GM23338 (cell line): ENCODE measurements around the gene CENPP. TPM values are rescaled to one million over a fixed set of nuclear protein-coding genes. Genes with fewer than 3 reads are reported as not detected.

ENCODE experiments used
- ATAC-seq: fragments of 200-7000 bp; cut with Tn5 transposase; 3 replicates; pipeline ENCODE4 v1.9.1; 2020
- DNase-seq: peaks from one replicate; pipeline ENCODE4 v3.0.0-alpha.2; 2015; ENCODE audit warnings: low spot score
- H2AFZ ChIP-seq: fragments of 200-600 bp; sonication (generic); 2 replicates; pipeline ENCODE4 v1.8.0; 2016; ENCODE audit warnings: antibody characterized with exemption, mild to moderate bottlenecking, moderate library complexity
- H3F3A ChIP-seq: fragments of 200-600 bp; sonication (generic); replicated peaks from 2 replicates; pipeline ENCODE4 v1.8.0; 2017; ENCODE audit warnings: antibody characterized with exemption, mixed run types, low read depth
- H3K27ac ChIP-seq: fragments of 200-600 bp; sonication (generic); 2 replicates; pipeline ENCODE4 v1.6.1; 2016; ENCODE audit warnings: low read depth
- H3K27me3 ChIP-seq: fragments of 200-600 bp; sonication (generic); 2 replicates; pipeline ENCODE4 v1.8.0; 2016; ENCODE audit warnings: mild to moderate bottlenecking, mixed run types, moderate library complexity; ENCODE audit not compliant: insufficient read depth
- H3K36me3 ChIP-seq: fragments of 200-600 bp; sonication (generic); 2 replicates; pipeline ENCODE4 v1.8.0; 2016; ENCODE audit warnings: mild to moderate bottlenecking; ENCODE audit not compliant: insufficient read depth
- H3K4me1 ChIP-seq: fragments of 200-600 bp; sonication (generic); 2 replicates; pipeline ENCODE4 v1.8.0; 2016; ENCODE audit warnings: mild to moderate bottlenecking, moderate library complexity; ENCODE audit not compliant: insufficient read depth
- H3K4me2 ChIP-seq: fragments of 200-600 bp; sonication (generic); 2 replicates; pipeline ENCODE4 v1.7.1; 2017; ENCODE audit warnings: mixed run types
- H3K4me3 ChIP-seq: fragments of 200-600 bp; sonication (generic); 2 replicates; pipeline ENCODE4 v1.6.1; 2016; ENCODE audit warnings: mixed run types
- H3K79me2 ChIP-seq: fragments of 200-600 bp; sonication (generic); replicated peaks from 2 replicates; pipeline ENCODE4 v1.8.0; 2017; ENCODE audit warnings: mild to moderate bottlenecking; ENCODE audit not compliant: insufficient read depth
- H3K9me2 ChIP-seq: fragments of 200-600 bp; sonication (generic); 2 replicates; pipeline ENCODE4 v1.8.0; 2017; ENCODE audit not compliant: insufficient read depth
- H4K20me1 ChIP-seq: fragments of 200-600 bp; sonication (generic); replicated peaks from 2 replicates; pipeline ENCODE4 v1.8.0; 2017; ENCODE audit warnings: mild to moderate bottlenecking; ENCODE audit not compliant: insufficient read depth
- H3K27ac Mint-ChIP-seq: 2 replicates; pipeline ENCODE4 v1.8.0; 2020; ENCODE audit warnings: inconsistent platforms, mild to moderate bottlenecking, moderate library complexity, mixed read lengths
- H3K27me3 Mint-ChIP-seq: 3 replicates; pipeline ENCODE4 v1.8.0; 2022; ENCODE audit warnings: low read depth, mild to moderate bottlenecking, moderate library complexity, mixed read lengths, inconsistent platforms; ENCODE audit not compliant: insufficient read depth, poor library complexity
- H3K36me3 Mint-ChIP-seq: 3 replicates; pipeline ENCODE4 v1.8.0; 2021; ENCODE audit warnings: low read depth, mild to moderate bottlenecking, inconsistent platforms, moderate library complexity, mixed read lengths
- H3K4me1 Mint-ChIP-seq: 3 replicates; pipeline ENCODE4 v1.8.0; 2020; ENCODE audit warnings: mild to moderate bottlenecking, inconsistent platforms, mixed read lengths
- H3K4me3 Mint-ChIP-seq: 3 replicates; pipeline ENCODE4 v1.8.0; 2021; ENCODE audit warnings: moderate library complexity, mild to moderate bottlenecking, inconsistent platforms, mixed read lengths
- H3K9me3 Mint-ChIP-seq: 3 replicates; pipeline ENCODE4 v1.8.0; 2020; ENCODE audit warnings: moderate library complexity, mild to moderate bottlenecking, inconsistent platforms, mixed read lengths
- CREB1 ChIP-seq: fragments of 250-450 bp; sonication (Bioruptor Pico); IDR thresholded peaks from 2 replicates; pipeline ENCODE4 v1.5.0; 2020; ENCODE audit warnings: low read depth, mild to moderate bottlenecking, moderate library complexity
- CTCF ChIP-seq, 2 experiments: fragments of 200-600 bp in 1 of 2; sonication (generic) in 1 of 2; conservative IDR thresholded peaks; 2 replicates each; pipeline versions ENCODE4 v1.5.1 to v1.6.1; 2016 to 2017; ENCODE audit warnings: antibody characterized with exemption in 2 of 2, low read depth in 2 of 2, mild to moderate bottlenecking in 2 of 2, moderate library complexity in 1 of 2
- ETS1 ChIP-seq: IDR thresholded peaks from 2 replicates; pipeline ENCODE4 v1.6.1; 2016; ENCODE audit warnings: antibody characterized with exemption
- EZH2 ChIP-seq: fragments of 200-600 bp; sonication (generic); IDR thresholded peaks from one replicate; pipeline ENCODE4 v1.8.0; 2017; ENCODE audit warnings: antibody characterized with exemption, mild to moderate bottlenecking, low read depth; ENCODE audit not compliant: unreplicated experiment
- EZH2phosphoT487 ChIP-seq: fragments of 200-600 bp; sonication (generic); IDR thresholded peaks from one replicate; pipeline ENCODE4 v1.8.1; 2018; ENCODE audit warnings: antibody characterized with exemption; ENCODE audit not compliant: unreplicated experiment
- JUNB ChIP-seq: IDR thresholded peaks from one replicate; pipeline ENCODE4 v1.6.1; 2016; ENCODE audit warnings: antibody characterized with exemption; ENCODE audit not compliant: unreplicated experiment
- NANOG ChIP-seq: IDR thresholded peaks from 2 replicates; pipeline ENCODE4 v1.6.1; 2016; ENCODE audit warnings: antibody characterized with exemption, borderline replicate concordance
- POLR2AphosphoS5 ChIP-seq: IDR thresholded peaks from 2 replicates; pipeline ENCODE4 v1.6.1; 2016; ENCODE audit warnings: antibody characterized with exemption, low read depth
- REST ChIP-seq: IDR thresholded peaks from one replicate; pipeline ENCODE4 v1.6.1; 2018; ENCODE audit warnings: antibody characterized with exemption; ENCODE audit not compliant: unreplicated experiment
- STAT1 ChIP-seq: IDR thresholded peaks from one replicate; pipeline ENCODE4 v1.6.1; 2016; ENCODE audit warnings: antibody characterized with exemption; ENCODE audit not compliant: unreplicated experiment
- ZNF114 ChIP-seq: fragments of 250-450 bp; sonication (Bioruptor Pico); IDR thresholded peaks from 2 replicates; pipeline ENCODE4 v1.5.0; 2020; ENCODE audit warnings: mild to moderate bottlenecking, moderate library complexity
- ZNF331 ChIP-seq: fragments of 250-450 bp; sonication (Bioruptor Pico); IDR thresholded peaks from 2 replicates; pipeline ENCODE4 v1.5.0; 2020; ENCODE audit warnings: low read depth, mild to moderate bottlenecking, moderate library complexity
- ZNF462 ChIP-seq: fragments of 250-450 bp; sonication (Bioruptor Pico); IDR thresholded peaks from 2 replicates; pipeline ENCODE4 v1.5.0; 2020; ENCODE audit warnings: mild to moderate bottlenecking, moderate library complexity
- polyA plus RNA-seq: library from polyadenylated mRNA; unstranded; fragments of >200 nt; fragmentation: Nextera tagmentation; extraction: Ambion mirVana; gene quantifications from 2 replicates; pipeline ENCODE4 v1.2.1, GENCODE V29; 2016
- total RNA-seq: library from RNA; depleted of rRNA; stranded (reverse); fragments of >200 nt; shearing (Covaris generic); gene quantifications from 2 replicates; pipeline ENCODE4 v1.2.3, GENCODE V29; 2014

CENPP gene
- total and polyA plus RNA-seq, 2 experiments from 2014 or later, result 11.0 to 12.6 TPM

GRCh38 chr9:92480986-92481633 is 155.4 kb downstream of the CENPP start:
- Histone ChIP-seq H4K20me1 (no peaks in the 10 kb centered on the region), H3K27me3 (no peaks in the 10 kb centered on the region), H3K27ac (0 out of 2 replicates have a peak overlapping the region, but pooled peaks have one; percentile 27), H3K4me1 (peaks cover 23% of the 10 kb centered on the region), H3K36me3 (no peaks in the 10 kb centered on the region), H3K4me3 (no peak overlapping the region), H3F3A (no peaks in the 10 kb centered on the region), H3K9me2 (no peaks in the 10 kb centered on the region), H3K79me2 (no peaks in the 10 kb centered on the region), H2AFZ (no peak overlapping the region), H3K4me2 (peak overlapping the region; percentile 60)
- DNase-seq, result no peak
- ATAC-seq, result no peak
- Mint-ChIP-seq H3K4me1 (peaks cover 12% of the 10 kb centered on the region), H3K27ac (peak overlapping the region; percentile 28), H3K36me3 (no peaks in the 10 kb centered on the region), H3K27me3 (no peaks in the 10 kb centered on the region), H3K9me3 (no peaks in the 10 kb centered on the region), H3K4me3 (no peak overlapping the region)
- TF ChIP-seq ZNF462 (CRISPR knock-in tag), result no peak
- no peak for TF ChIP-seq EZH2
- TF ChIP-seq POLR2AphosphoS5, result no peak
- TF ChIP-seq REST, result no peak
- TF ChIP-seq EZH2phosphoT487, result no peak
- TF ChIP-seq CREB1 (CRISPR knock-in tag), result no peak
- TF ChIP-seq ETS1, result no peak
- no peak for TF ChIP-seq JUNB
- TF ChIP-seq STAT1, result no peak
- no peak for TF ChIP-seq NANOG
- TF ChIP-seq ZNF114 (CRISPR knock-in tag), result no peak
- TF ChIP-seq CTCF (conservative IDR thresholded peaks at IDR 0.05; ENCODE audit: low read depth in 2 of 2), result no peak
- no peak for TF ChIP-seq ZNF331 (CRISPR knock-in tag)
